ENCODE data around the gene B4GALT2. TPM values are rescaled to one million over a fixed set of nuclear protein-coding genes. Genes with fewer than 3 reads are reported as not detected.

B4GALT2 gene
- total and polyA plus RNA-seq, 2 of the 8 experiments (the other 6 are each of a cell fraction or from before 2014, with no cell fraction given) = 56.5 to 121 TPM

- H2BK120ac ChIP-seq (replicated peaks; ENCODE audit: low read depth, low read length) = no peak overlapping the region
- H3K4me2 ChIP-seq (ENCODE audit: insufficient read depth in 1 of 2, low read depth in 2 of 2, low read length in 2 of 2) = no peak overlapping the region
- H3K14ac ChIP-seq (ENCODE audit: insufficient read length) = no peak overlapping the region
- ChIA-PET CTCF (ENCODE audit: partially characterized antibody) (interaction anchor here (0.6 to 13.5 kb wide), 28 partner anchors 9 to 528 kb away, joined by 3 to 239 read pairs (median 6); partner anchors contain the start of gene CCDC24), POLR2A (ENCODE audit: partially characterized antibody) (interaction anchor here (2.1 to 26.2 kb wide), 4 partner anchors 12 to 63 kb away, joined by 7 to 544 read pairs (median 20); partner anchors contain the start of genes ATP6V0B and CCDC24)
- no peak overlapping the region for H3K27ac ChIP-seq (ENCODE audit: low read depth, low read length)
- H3K4ac ChIP-seq (replicated peaks; ENCODE audit: insufficient read length, low read depth, low read length) = no peak overlapping the region
- H2BK5ac ChIP-seq (ENCODE audit: low read depth, low read length) = no peak overlapping the region
- peaks cover under 1 to 16% (median 8%) of the 10 kb centered on the region in 4 experiments; a peak in 6 of 7 replicates for H3K4me1 ChIP-seq (replicated peaks in 1 of 4; ENCODE audit: control insufficient read depth in 3 of 4, insufficient read depth in 4 of 4, low read length in 3 of 4)
- H2AK5ac ChIP-seq (ENCODE audit: low read depth, low read length) = no peak overlapping the region
- no peaks in the 10 kb centered on the region for H3K23me2 ChIP-seq (ENCODE audit: low read depth, low read length)
- H3K36me3 ChIP-seq (ENCODE audit: control insufficient read depth in 2 of 4, insufficient read depth in 4 of 4, low read length in 3 of 4) = no peaks in the 10 kb centered on the region
- H3K9me3 ChIP-seq (ENCODE audit: insufficient read depth in 2 of 2, low read depth in 1 of 2, low read length in 1 of 2) = no peaks in the 10 kb centered on the region
- H3K79me2 ChIP-seq (ENCODE audit: control insufficient read depth in 1 of 2, insufficient read depth in 2 of 2, low read length in 2 of 2) = no peaks in the 10 kb centered on the region
- H3K79me1 ChIP-seq (ENCODE audit: low read depth, low read length) = no peaks in the 10 kb centered on the region
- no peak overlapping the region for H3K23ac ChIP-seq (ENCODE audit: insufficient read length)
- no peak overlapping the region for H3K4me3 ChIP-seq (ENCODE audit: extremely low read depth in 1 of 4, insufficient read depth in 2 of 4, low read depth in 3 of 4, low read length in 4 of 4)
- H4K8ac ChIP-seq (ENCODE audit: extremely low read depth, insufficient read depth, low read length) = no peak overlapping the region
- no peak overlapping the region for H3K18ac ChIP-seq (ENCODE audit: extremely low read depth, low read length)
- H4K20me1 ChIP-seq (replicated peaks in 1 of 2; ENCODE audit: control insufficient read depth in 1 of 2, insufficient read depth in 2 of 2, low read length in 2 of 2) = no peaks in the 10 kb centered on the region
- no peak overlapping the region for H4K5ac ChIP-seq (ENCODE audit: insufficient read length, low read depth, low read length)
- WGBS, 2 experiments (ENCODE audit: extremely low coverage in 1 of 2, insufficient coverage in 1 of 2, insufficient read length in 1 of 2, insufficient replicate concordance in 2 of 2, low coverage in 1 of 2, low lambda C conversion rate in 2 of 2, missing lambda C conversion rate in 1 of 2) = 96% methylated on average over 5 of the region's 5 CpGs; no CpG with 5 or more reads in 1 of the 2 experiments
- H4K91ac ChIP-seq (replicated peaks; ENCODE audit: insufficient read length, low read length) = peak overlapping the region; percentile 51
- no peak overlapping the region for H2BK20ac ChIP-seq (ENCODE audit: low read length)
- no peak overlapping the region for H2BK12ac ChIP-seq (ENCODE audit: low read depth, low read length)
- H2AFZ ChIP-seq (ENCODE audit: low read length) = no peak overlapping the region
- H3K9ac ChIP-seq (replicated peaks in 1 of 4; ENCODE audit: extremely low read depth in 1 of 4, low read depth in 3 of 4, low read length in 3 of 4) = no peak overlapping the region
- no peak overlapping the region for H3K56ac ChIP-seq (replicated peaks; ENCODE audit: insufficient read length, low read depth, low read length)
- FAIRE-seq (no peak), DNase-seq (ENCODE audit: low read depth in 1 of 2, low spot score in 2 of 2) (no peak)
- H2BK15ac ChIP-seq (ENCODE audit: low read length) = no peak overlapping the region
- H3K27me3 ChIP-seq (replicated peaks in 1 of 4; ENCODE audit: control insufficient read depth in 3 of 4, extremely low read depth in 1 of 4, insufficient read depth in 3 of 4, low read length in 3 of 4) = no peaks in the 10 kb centered on the region
- TF ChIP-seq USF2 (IDR thresholded peaks at IDR 0.05; ENCODE audit: low read length) = no peak
- no peak for TF ChIP-seq TBP (IDR thresholded peaks at IDR 0.05; ENCODE audit: low read depth, low read length)
- no peak for TF ChIP-seq HDAC2 (IDR thresholded peaks at IDR 0.05; ENCODE audit: borderline replicate concordance in 1 of 2, low read depth in 2 of 2, low read length in 2 of 2)
- TF ChIP-seq ATF2 (IDR thresholded peaks at IDR 0.05; ENCODE audit: low read length) = no peak
- no peak for TF ChIP-seq RXRA (IDR thresholded peaks at IDR 0.05; ENCODE audit: insufficient read depth, low read depth, low read length)
- TF ChIP-seq TAF1 (IDR thresholded peaks at IDR 0.05; ENCODE audit: low read depth, low read length) = no peak
- TF ChIP-seq JUN (IDR thresholded peaks at IDR 0.05; ENCODE audit: low read depth, low read length) = no peak
- no peak for TF ChIP-seq SUZ12 (IDR thresholded peaks at IDR 0.05; ENCODE audit: low read length)
- no peak for TF ChIP-seq SP2 (IDR thresholded peaks at IDR 0.05; ENCODE audit: low read length)
- no peak for TF ChIP-seq CBX5 (IDR thresholded peaks at IDR 0.05; ENCODE audit: low read depth, low read length)
- TF ChIP-seq NANOG (IDR thresholded peaks at IDR 0.05; ENCODE audit: insufficient read depth, low read depth, low read length, poor library complexity, severe bottlenecking) = no peak
Measured at GRCh38 chr1:44037154-44037553, 58.1 kb downstream of the B4GALT2 start.

Measured in H1 (cell line).